GM21529 (cell line): ENCODE results near the gene CELF1.

Experiments
- ATAC-seq: cut with Tn5 transposase; IDR thresholded peaks from one replicate; pipeline ENCODE4 v1.9.1; 2021; ENCODE audit not compliant: unreplicated experiment

The CELF1 gene

DNA sequence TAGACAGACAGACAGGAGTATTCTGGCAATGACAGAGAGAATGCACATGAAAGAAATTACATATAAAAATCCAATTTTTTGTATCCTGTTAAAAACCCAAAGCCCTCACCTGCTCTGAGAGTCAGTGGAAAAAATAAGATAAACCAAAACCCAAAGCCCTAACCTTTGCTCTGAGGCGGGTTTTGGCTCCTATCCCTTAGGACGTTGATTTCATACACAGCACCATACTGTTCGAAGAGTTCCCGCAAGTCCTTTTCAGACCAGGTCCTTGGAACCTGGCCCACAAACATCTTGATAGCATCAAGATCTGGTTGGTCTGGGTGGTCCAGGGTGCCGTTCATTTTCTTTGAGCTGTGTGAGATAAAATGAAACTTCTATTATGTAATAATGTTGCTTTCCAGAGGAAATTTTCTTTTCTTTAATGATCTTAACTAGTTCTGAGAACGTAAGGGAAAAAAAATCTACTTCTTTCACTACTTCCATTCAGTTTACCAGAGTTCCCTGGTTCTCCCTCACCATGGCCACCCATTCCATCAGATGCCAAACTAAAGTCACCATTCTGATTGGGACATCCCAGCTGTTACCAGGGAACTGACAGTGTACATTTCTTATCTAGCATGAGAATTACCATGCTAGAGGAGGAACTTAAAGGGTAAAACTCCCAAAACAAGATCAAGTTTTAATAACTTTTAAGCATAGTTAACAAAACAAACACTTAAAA lies 64.1 kb downstream of the CELF1 start:
- ATAC-seq = no peak

DNA sequence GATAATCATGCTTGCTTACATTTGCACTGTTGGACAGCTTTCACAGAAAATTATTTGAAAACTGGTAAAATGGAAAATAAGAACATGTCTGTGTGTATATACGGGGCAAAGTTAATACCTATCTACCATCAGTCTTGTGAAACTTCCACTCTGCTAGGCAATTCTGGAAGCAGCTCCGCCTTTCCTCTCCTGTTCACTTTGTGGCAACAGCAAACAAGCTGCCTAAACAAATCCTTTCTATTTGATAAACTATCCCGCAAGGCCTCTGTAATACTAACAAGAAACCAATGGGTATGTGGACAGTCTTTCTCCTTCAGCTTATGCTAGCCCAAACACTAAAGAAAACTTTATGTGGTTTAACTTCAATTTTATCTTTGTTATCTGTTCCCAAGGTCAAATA lies 64.8 kb downstream of the CELF1 start:
- ATAC-seq = no peak

DNA sequence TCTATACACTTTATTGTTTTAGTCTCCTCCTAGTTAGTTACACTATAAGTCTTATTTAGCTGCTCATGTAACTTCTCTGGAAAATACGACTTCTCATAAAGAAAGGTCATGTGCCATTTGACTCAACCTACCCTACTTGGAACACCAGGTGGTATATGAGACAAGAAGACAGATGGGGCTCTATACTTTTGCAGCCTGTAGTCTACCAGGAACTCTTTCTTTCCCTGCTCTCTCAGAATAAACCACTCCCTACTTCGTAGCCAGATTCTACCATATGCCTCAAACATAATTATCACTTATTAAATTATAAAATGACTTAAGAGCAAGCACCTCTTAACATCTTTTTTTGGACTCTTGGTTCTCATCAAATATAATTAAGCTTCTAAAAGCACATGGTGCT lies 65.5 kb downstream of the CELF1 start:
- no peak for ATAC-seq

DNA sequence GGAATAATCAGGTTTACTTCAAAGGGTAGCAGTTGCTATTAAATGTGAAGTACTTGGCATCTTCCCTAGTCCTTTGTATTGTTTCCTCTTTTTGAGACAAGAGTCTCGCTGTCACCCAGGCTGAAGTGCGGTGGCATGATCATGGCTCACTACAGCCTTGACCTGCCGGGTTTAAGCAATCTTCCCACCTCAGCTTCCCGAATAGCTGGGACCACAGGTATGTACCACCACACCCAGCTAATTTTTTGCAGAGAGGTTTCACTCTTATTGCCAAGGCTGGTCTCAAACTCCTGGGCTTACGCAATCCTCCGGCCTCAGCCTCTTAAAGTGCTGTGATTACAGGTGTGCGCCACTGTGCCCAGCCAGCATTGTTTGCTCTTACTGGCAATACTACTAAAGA lies 67.8 kb downstream of the CELF1 start:
- no peak for ATAC-seq

DNA sequence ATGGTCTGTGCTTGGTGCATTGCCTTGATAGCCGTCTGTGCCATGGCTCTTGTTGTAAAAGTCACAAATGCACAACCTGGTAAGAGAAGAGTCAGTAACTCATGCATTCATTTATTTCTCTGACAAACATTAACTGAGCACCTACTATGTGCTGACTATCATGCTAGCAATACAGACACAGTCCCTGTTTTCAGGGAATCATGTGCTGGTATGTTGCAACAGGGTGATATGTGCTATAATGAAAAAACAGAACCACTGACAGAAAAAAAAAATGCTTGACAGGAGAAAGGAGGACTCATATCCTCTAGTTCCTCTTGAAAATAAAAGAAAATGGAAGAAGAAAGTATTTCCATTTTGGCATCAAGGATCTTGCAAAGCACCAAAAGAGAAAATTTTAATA lies 69.5 kb downstream of the CELF1 start:
- ATAC-seq = no peak

DNA sequence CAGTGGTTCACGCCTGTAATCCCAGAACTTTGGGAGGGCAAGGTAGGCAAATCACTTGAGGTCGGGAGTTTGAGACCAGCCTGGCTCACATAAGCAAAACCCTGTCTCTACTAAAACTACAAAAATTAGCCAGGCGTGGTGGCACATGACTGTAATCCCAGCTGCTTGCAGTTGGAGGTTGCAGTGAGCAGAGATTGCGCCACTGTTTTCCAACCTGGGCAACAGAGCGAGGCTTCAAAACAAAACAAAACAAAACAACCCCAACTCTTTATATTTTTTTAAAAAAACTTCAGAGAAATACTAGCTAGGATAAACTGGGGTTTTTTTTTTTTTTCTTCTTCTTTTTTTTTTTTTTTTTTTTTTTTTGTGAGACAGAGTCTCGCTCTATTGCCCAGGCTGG lies 72.2 kb downstream of the CELF1 start:
- ATAC-seq = no peak

DNA sequence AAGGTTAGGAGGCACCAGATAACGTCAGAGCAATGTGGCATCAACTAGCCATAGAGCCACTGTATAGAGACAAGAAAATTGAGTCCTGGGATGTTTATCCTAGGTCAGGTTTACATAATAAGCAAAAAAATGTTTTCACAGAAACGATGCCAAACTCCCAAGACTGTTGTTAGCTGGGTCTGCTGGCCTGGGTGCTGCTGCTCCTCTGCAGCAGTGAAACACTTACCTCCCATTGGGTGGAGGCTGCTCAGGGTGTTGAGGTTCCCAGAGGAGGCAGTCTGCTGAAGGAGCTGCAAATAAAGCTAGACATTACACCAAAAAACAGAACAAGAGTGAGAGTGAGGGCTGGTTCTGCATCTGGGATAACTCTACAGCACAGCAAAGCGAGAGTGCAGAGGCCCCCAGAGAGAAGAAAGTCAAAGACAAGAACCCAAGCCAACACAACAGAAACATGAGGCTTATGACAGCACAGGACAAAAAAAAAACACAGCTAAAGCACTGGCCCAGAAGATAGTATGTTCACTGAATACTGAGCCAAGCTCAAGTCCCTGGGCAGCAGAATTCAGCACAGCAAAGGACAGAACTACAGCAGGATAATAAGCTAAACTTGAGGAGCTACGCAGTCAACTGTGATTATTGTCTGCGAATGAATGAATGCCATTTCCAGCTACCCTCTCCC lies 74.1 kb downstream of the CELF1 start:
- no peak for ATAC-seq

DNA sequence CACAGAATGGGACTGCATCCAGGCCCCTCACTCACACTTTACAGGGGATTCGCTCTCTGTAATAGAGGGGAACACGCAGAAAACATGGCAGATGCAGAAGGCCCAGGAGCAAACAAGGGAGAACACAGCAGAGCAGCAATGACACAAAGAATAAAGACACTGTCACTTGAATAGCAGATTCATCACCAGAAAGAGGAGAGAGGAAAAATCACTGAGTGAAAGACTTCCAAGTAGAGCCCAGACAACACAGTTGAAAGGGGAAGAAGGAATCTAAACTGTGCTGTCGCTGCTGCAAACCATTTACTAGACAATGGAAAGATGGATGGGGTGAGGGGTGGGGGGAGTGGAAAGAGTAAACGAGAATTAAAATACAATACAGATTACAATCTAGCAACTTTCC lies 75.2 kb downstream of the CELF1 start:
- ATAC-seq = no peak

DNA sequence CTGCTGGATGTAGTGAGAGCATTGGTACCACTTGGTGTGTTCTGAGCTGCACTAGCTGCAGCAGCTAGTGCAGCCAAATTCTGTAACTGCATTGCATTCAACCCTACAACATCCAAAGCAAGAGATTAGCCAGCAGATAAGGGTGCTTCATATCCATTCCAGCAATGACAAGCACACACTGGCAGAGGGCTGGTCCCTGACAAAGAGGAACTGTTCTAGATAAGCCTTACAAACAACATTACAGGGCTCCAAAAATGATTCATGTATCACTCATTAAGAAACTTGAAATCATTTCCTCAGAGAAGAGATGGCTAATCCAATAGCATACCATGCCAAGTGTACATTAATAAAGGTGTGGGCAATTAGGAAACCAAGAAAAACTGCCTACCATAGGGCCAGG lies 75.6 kb downstream of the CELF1 start:
- no peak for ATAC-seq

DNA sequence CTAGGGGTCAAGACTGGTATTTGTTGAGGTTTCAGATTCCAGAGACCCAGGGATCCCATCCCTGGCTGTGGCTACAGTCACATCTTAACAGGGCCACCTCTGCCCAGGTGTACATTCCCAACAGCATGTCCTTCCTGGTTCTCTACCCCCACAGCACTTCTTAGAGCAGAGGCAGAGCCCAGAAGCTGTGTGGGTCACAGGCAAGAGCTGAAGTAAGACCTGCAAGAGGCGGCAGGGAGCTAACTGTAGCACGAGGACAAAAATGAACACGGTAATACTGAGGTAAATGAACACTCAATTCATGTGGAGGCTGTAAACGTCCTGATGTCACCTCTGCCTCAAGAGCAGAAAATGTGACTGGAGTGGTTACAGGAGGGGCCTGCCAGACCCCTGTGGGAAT lies 82.3 kb downstream of the CELF1 start:
- no peak for ATAC-seq

DNA sequence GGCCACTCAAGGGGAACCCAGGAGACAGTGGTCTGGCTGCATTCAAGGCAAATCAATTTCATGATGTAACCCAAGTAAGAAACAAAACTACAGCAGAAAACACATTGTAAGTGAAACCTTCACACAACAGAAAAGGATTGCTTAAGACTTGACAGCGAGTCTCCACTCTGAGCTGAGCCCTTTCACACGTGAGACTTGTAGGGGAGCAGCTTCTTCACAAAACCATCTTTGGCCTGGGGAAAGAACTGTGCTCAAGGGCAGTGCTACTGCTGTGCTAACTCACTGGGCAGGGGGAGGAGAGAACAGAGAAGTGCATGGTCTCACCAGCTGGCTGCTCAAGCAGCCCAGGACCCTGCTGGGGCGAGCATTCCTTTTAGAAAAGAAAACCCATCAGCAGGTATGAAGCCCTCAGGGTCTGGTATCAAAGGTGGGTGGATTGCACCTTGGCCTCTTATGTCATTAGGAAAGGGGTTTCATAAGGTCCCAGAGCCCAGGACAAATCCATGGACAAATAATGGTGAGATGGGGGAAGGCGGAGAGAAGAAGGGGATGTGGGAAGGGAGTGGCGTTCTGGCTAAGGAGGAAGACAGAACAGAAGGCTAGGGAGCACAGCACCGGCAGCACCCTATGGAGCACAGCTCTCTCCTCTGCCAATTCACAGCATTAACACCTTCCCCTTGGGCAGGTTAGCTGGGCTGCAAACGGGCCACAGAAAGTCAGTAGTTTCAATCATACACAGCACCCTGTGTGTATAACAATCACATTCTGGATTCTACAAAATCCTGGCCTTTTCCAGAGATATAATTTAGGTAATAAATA lies 83.4 kb downstream of the CELF1 start:
- no peak for ATAC-seq

DNA sequence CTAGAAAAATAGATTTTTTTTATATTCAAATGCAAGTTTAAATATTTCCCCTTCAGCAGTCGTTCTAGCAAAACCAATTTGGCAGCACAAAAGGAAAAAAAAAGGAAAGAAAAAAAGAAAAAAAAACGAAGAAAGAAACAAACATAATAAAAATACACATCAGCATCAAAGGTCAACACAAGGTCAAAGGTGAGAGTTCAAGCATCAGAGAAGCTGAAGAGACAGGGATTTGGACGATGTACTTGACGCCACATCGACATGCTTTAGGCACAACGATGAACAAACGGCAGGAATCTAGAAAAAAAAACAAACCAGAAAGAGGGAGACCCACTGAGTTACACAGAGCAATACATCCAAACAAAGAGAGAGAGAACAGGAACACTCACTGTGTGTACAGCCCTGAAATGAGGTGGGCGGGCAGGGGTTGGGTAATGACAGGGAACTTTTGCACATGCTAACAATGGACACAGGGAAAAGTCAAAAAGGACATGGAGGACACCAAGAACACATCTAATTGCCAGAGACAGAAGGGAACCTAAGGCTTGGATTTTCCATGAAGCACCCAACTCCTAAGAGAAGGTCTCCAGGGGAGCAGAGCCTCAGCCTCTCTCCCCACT lies 84.2 kb downstream of the CELF1 start:
- no peak for ATAC-seq

DNA sequence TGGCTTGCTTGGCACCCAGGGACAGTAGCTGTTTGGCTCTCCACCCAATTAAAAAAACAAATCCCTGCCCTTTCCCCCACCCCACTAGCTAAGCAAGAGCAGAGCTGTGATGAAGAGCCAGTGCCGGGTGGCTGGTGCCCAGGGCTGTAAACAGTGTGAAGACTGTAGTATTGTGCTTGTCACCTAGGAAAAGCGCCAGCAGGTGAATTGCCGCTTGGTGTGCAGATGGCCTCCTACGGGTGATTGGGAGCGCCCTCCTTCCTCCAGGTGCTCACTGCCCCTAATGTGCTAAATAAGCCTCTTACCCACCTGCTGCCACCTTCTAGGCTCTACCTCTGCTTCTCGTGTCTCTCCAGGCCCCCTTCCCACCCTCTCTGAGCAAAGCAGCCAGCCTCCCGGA lies 85.6 kb downstream of the CELF1 start:
- no peak for ATAC-seq

DNA sequence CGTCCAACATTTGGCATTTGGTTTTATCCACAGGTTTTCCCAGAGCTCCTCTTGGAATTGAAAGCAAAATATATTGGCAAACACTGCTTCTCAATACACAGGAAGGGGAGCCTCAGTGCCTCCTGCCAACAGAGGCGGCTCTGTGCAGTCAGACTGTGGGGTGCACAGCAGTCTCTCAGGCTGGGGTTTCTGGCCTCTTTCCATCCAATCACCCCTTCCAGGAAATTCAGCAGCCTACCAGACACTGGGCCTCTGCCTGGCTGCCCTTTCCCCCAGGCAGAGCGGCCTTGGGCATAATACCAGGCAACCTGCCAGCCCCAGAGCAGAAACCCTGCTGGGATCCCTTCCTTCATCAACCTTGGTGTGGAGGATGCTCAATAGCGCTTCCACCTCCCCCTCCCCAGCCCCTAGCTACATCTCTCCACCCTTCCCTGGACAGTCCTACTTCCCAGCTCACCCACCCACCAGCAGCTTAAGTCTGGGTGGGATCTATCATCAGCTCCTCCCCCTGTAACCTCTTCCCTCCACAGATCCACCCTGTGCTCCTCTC lies 86.2 kb downstream of the CELF1 start:
- no peak for ATAC-seq

DNA sequence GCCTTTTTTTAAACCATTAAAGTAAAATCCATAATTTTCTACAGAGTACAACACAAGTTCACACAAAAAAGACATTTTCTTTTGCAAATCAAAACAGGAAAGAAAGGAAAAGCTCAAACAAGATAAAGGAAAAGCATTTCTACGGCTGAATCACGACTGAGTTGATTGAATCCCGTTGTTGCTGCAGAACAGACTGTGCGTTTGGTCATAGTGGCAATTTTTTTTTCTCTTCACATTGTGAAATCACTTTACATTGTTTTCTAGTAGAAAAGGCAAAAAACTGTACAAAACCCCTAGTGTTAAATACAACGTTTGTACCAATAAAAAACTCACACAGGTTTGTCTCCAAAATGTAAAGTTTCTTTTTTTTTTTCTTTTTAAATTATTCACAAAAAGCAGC lies 86.7 kb downstream of the CELF1 start:
- no peak for ATAC-seq

DNA sequence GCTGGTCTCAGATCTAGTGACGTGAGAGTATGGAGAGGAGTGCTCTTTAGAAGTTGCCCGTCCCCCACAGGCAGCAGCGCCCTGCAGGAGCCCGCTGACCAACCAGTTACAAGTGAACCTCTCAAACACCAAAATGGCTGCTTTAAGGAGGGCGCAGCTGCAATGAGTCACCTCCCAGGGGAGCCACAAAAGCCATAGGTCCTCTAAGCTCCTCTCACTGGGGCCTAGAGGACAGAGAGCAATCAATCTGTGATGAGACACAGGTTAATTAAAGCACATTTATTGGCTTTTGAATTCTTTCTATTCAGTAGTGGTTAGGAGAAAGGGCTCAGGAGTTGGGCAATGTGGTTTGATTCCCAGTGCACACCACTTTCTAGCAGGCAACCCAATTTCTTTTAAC lies 88.4 kb downstream of the CELF1 start:
- no peak for ATAC-seq

DNA sequence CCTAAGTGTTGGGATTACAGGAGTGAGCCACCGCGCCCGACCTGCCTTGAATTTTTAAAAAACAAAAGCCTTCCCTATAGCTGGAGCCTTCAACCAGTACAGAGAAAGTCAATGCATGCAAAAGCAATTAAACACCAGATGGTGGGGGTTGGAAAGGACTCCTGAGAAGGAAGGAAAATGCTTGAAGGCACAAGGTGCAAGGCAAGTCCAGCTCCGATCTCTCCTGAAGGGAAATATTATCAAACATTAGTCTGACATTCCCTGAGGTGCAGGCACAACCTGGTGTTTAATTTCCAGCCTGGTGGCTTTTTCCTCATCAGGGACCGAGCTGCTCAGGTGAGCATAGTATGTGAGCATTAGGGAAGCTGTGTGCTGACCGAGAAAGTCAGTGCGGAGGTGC lies 91.1 kb downstream of the CELF1 start:
- no peak for ATAC-seq

DNA sequence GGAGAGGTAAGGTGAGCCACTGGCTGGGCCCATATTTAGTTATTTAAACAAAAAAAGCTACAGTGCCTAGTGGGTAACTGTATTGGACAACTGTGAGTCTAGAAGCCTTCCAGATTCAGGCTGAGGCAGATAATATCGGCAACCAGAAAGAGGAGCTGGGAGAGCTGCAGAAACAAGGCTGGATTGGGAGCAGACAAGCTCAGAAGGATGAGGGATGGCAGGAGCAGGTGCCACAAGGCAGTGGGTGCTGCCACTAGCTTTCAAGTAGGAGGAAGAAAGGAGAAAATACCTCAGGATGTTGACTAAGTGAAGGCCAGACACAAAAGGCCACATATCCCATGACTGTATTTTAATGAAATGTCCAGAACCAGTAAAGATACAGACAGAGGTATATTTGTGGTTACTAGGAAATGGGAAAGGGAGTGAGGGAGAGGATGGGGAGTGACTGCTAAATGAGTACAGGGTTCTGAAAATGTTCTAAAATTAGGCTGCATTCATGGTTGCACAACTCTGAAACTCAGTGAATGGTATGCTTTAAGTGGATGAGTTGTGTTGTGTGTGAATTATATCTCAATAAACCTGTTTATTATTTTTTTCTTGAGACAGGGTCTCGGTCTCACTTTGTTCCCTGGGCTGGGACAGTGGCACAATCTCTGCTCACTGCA lies 92.2 kb downstream of the CELF1 start:
- ATAC-seq = no peak

DNA sequence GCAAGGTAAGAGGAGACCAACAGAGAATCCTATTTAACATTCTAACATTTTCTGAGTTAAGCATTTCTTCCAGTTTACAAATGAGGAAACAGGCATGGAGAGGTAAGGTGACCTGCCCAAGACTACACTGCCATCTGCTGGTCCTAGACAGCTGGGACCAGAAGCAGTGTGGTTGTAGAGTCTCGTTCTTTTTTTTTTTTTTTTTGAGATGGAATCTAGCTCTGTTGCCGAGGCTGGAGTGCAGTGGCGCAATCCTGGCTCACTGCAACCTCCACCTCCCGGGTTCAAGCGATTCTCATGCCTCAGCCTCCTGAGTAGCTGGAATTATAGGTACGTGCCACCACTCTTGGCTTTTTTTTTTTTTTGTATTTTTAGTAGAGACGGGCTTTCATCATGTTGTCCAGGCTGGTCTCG lies 98.7 kb downstream of the CELF1 start:
- ATAC-seq = peak; percentile 65

DNA sequence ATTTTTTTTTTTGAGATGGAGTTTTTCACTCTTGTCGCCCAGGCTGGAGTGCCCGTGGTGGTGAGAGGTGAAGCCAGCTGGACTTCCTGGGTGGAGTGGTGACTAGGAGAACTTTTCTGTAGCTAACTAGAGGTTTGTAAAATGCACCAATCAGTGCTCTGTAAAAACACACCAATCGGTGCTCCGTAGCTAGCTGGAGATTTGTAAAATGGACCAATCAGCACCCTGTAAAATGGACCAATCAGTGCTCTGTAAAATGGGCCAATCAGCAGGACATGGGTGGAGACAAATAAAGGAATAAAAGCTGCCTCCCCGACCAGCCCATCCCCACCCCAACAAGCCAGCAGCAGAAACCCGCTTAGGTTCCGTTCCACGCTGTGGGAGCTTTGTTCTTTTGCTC lies 99.6 kb downstream of the CELF1 start:
- ATAC-seq = no peak

DNA sequence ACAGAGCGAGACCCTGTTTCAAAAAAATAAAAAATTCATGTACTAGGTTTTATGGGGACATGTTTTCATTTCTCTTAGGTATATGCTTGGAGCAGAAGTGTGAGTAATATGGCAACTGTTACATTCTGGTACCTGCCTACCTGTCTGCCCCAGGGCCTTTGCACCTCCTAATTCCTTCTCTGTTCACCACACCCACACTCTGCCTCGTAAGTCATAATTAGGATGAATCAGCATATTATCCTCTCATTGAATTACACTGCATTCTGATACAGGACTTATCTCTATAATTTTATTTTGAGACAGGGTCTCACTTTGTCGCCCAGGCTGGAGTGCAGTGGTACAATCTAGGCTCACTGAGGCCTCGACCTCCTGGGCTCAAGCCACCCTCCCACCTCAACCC lies 100.9 kb downstream of the CELF1 start:
- no peak for ATAC-seq
